PC-3 (cell line): Measurements from ENCODE around the gene SLC12A5. TPM values are rescaled to one million over a fixed set of nuclear protein-coding genes. Genes with fewer than 3 reads are reported as not detected.

Source experiments
- ATAC-seq: fragments of 200-7000 bp; cut with Tn5 transposase; 2 replicates; pipeline ENCODE4 v1.9.1; 2020; ENCODE audit warnings: mild to moderate bottlenecking, moderate library complexity
- BruUV-seq: library from RNA; stranded (reverse); fragments of 400-500 nt; replicated peaks from 2 replicates; lab custom pipeline; 2021; lab: Mats Ljungman, UMichigan
- CTCF ChIA-PET: fragments of 300-600 bp; sonication (Branson Sonifier 250); formaldehyde crosslinking; loops from one replicate; lab custom pipeline; 2022; ENCODE audit warnings: antibody characterized with exemption; lab: Charles Lee
- POLR2A ChIA-PET: fragments of 300-600 bp; sonication (Branson Sonifier 250); formaldehyde crosslinking; loops from one replicate; lab custom pipeline; 2022; ENCODE audit warnings: antibody characterized with exemption; ENCODE audit not compliant: unreplicated experiment; lab: Charles Lee
- DNase-seq: peaks from one replicate; pipeline ENCODE4 v3.0.0-alpha.2; 2015
- H2AFZ ChIP-seq: fragments of 300-600 bp; sonication (generic); 2 replicates; pipeline ENCODE4 v1.6.0; 2016; ENCODE audit warnings: antibody characterized with exemption, low read length
- H3F3A ChIP-seq: fragments of 300-600 bp; sonication (generic); one replicate; pipeline ENCODE4 v1.6.0; 2017; ENCODE audit warnings: antibody characterized with exemption, low read length, control low read depth, mild to moderate bottlenecking; ENCODE audit not compliant: unreplicated experiment
- H3K27ac ChIP-seq: fragments of 300-600 bp; sonication (generic); 2 replicates; pipeline ENCODE4 v1.5.1; 2016; ENCODE audit warnings: mild to moderate bottlenecking, low read length
- H3K27me3 ChIP-seq: fragments of 300-600 bp; sonication (generic); 2 replicates; pipeline ENCODE4 v1.6.1; 2016; ENCODE audit warnings: low read length, mixed read lengths
- H3K36me3 ChIP-seq: fragments of 300-600 bp; sonication (generic); 2 replicates; pipeline ENCODE4 v1.6.1; 2016; ENCODE audit warnings: low read depth, mixed run types, low read length, mixed read lengths
- H3K4me1 ChIP-seq: fragments of 300-600 bp; sonication (generic); 2 replicates; pipeline ENCODE4 v1.5.1; 2016; ENCODE audit warnings: low read length; ENCODE audit not compliant: insufficient read depth
- H3K4me2 ChIP-seq: fragments of 300-600 bp; sonication (generic); 2 replicates; pipeline ENCODE4 v1.6.0; 2016; ENCODE audit warnings: low read length
- H3K4me3 ChIP-seq: fragments of 300-600 bp; sonication (generic); 2 replicates; pipeline ENCODE4 v1.5.1; 2016; ENCODE audit warnings: mild to moderate bottlenecking, low read length, mixed read lengths
- H3K79me2 ChIP-seq: fragments of 300-600 bp; sonication (generic); 2 replicates; pipeline ENCODE4 v1.6.1; 2017; ENCODE audit warnings: low read length, mixed read lengths
- H3K9ac ChIP-seq: fragments of 300-600 bp; sonication (generic); 2 replicates; pipeline ENCODE4 v1.6.0; 2016; ENCODE audit warnings: mild to moderate bottlenecking, low read length
- H3K9me2 ChIP-seq: fragments of 300-600 bp; sonication (generic); replicated peaks from 2 replicates; pipeline ENCODE4 v1.6.1; 2016; ENCODE audit warnings: mixed run types, low read length, mixed read lengths
- H3K9me3 ChIP-seq: fragments of 300-600 bp; sonication (generic); 2 replicates; pipeline ENCODE4 v1.6.1; 2016; ENCODE audit warnings: low read length, mixed read lengths
- H4K20me1 ChIP-seq: fragments of 300-600 bp; sonication (generic); 2 replicates; pipeline ENCODE4 v1.6.1; 2016; ENCODE audit warnings: low read length, mixed read lengths
- CTCF ChIP-seq: fragments of 300-600 bp; sonication (generic); conservative IDR thresholded peaks from 2 replicates; pipeline ENCODE4 v1.5.1; 2017; ENCODE audit warnings: antibody characterized with exemption, low read depth, mild to moderate bottlenecking, low read length
- EZH2 ChIP-seq: fragments of 300-600 bp; sonication (generic); IDR thresholded peaks from one replicate; pipeline ENCODE4 v1.6.1; 2017; ENCODE audit warnings: antibody characterized with exemption, mild to moderate bottlenecking, low read length; ENCODE audit not compliant: unreplicated experiment
- EZH2phosphoT487 ChIP-seq: fragments of 300-600 bp; sonication (generic); IDR thresholded peaks from 2 replicates; pipeline ENCODE4 v1.6.1; 2018; ENCODE audit warnings: mild to moderate bottlenecking, antibody characterized with exemption, low read length, borderline replicate concordance
- intact Hi-C: fragments of 100-400 bp; cut with micrococcal nuclease; formaldehyde crosslinking; loops from 2 replicates; pipeline ENCODE4 v1.9.0; 2023
- total RNA-seq: library from RNA; depleted of rRNA; stranded (reverse); fragments of >200 nt; gene quantifications from 2 replicates; pipeline ENCODE4 v1.2.3, GENCODE V29; 2014

The SLC12A5 gene
- total RNA-seq, 1 experiment from 2014 or later, result 2.4 TPM

DNA sequence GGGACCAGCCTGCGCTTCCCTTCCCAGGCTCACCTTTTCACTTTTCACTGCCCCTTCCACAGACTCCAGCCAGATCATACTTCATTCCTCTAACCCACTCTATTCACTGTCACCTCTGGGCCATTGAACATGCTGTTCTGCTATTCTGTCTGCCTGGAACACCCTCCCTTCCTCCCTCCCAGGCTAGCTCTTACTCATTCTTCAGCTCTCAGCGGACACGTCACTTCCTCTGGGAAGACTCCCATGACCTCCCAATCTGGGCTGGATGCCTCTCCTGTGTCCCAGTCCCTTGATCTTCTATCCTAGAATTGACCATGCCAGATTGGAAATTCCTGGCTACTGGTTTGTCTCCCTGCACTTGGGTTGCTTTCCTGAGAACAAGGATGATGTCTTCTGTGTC, 5.0 kb downstream of the SLC12A5 start:
- intact Hi-C loops, result no loop called here
- Histone ChIP-seq H3K4me3 (no peak overlapping the region), H3K9me2 (no peaks in the 10 kb centered on the region), H3K27me3 (peaks cover 49% of the 10 kb centered on the region), H3K27ac (no peak overlapping the region), H3K9me3 (no peaks in the 10 kb centered on the region), H3F3A (no peaks in the 10 kb centered on the region), H3K9ac (no peak overlapping the region), H4K20me1 (no peaks in the 10 kb centered on the region), H3K36me3 (no peaks in the 10 kb centered on the region), H3K4me1 (no peaks in the 10 kb centered on the region), H3K79me2 (no peaks in the 10 kb centered on the region), H2AFZ (no peak overlapping the region), H3K4me2 (no peak overlapping the region)
- TF ChIP-seq EZH2phosphoT487 (no peak), EZH2 (no peak), CTCF (no peak)
- ATAC-seq, result no peak
- no TSS peak for BruUV-seq
- ChIA-PET POLR2A (no interaction called here), CTCF (no interaction called here)
- DNase-seq, result no peak

GRCh38 chr20:46035253-46035652, 6.2 kb downstream of the SLC12A5 start:
- no TSS peak for BruUV-seq
- ChIA-PET CTCF (no interaction called here), POLR2A (no interaction called here)
- DNase-seq (no peak), ATAC-seq (no peak)
- Histone ChIP-seq H4K20me1 (no peaks in the 10 kb centered on the region), H3F3A (no peaks in the 10 kb centered on the region), H3K27ac (no peak overlapping the region), H3K36me3 (no peaks in the 10 kb centered on the region), H3K9ac (no peak overlapping the region), H3K4me2 (no peak overlapping the region), H3K27me3 (peaks cover 49% of the 10 kb centered on the region), H2AFZ (no peak overlapping the region), H3K9me2 (no peaks in the 10 kb centered on the region), H3K9me3 (no peaks in the 10 kb centered on the region), H3K79me2 (no peaks in the 10 kb centered on the region), H3K4me3 (no peak overlapping the region), H3K4me1 (no peaks in the 10 kb centered on the region)
- TF ChIP-seq EZH2phosphoT487, result no peak
- no peak for TF ChIP-seq EZH2
- TF ChIP-seq CTCF, result no peak
- intact Hi-C loops, result no loop called here

DNA sequence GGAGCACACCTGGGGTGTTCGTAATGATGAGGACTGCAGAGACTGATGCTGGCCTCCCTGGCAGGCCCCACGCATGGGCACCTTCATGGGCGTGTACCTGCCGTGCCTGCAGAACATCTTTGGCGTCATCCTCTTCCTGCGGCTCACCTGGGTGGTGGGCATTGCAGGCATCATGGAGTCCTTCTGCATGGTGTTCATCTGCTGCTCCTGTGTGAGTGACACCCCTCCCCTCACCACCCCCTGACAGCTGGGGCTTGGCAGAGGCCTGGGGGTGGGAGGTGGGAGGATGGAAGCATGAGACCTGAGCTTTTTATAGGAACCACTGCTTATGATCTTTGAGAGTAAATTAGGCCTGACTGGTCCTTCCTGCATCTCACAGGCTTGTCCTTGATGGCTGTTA, 6.7 kb downstream of the SLC12A5 start:
- Histone ChIP-seq H3K79me2 (no peaks in the 10 kb centered on the region), H2AFZ (no peak overlapping the region), H3K36me3 (no peaks in the 10 kb centered on the region), H3K9me3 (no peaks in the 10 kb centered on the region), H3K27ac (no peak overlapping the region), H3F3A (no peaks in the 10 kb centered on the region), H3K9me2 (no peaks in the 10 kb centered on the region), H3K9ac (no peak overlapping the region), H3K4me1 (no peaks in the 10 kb centered on the region), H3K4me2 (no peak overlapping the region), H4K20me1 (no peaks in the 10 kb centered on the region), H3K4me3 (no peak overlapping the region), H3K27me3 (peaks cover 46% of the 10 kb centered on the region)
- intact Hi-C loops, result no loop called here
- CTCF ChIA-PET, result no interaction called here
- TF ChIP-seq EZH2 (no peak), EZH2phosphoT487 (no peak), CTCF (no peak)
- no TSS peak for BruUV-seq
- no peak for ATAC-seq
- POLR2A ChIA-PET, result no interaction called here
- no peak for DNase-seq
